ENCODE results near the gene LDLRAD1.

The LDLRAD1 gene

GRCh38 chr1:54016343-54017282, 1.4 kb downstream of the LDLRAD1 start:
- no peak overlapping the region for H3K4me3 ChIP-seq (ENCODE audit: low read length in 2 of 2)
- H3K9ac ChIP-seq (ENCODE audit: low read length in 2 of 2) = no peak overlapping the region
- no peaks in the 10 kb centered on the region for H3K36me3 ChIP-seq (ENCODE audit: control insufficient read depth in 2 of 2, insufficient read depth in 2 of 2, low read length in 2 of 2)
- no peaks in the 10 kb centered on the region for H3K9me3 ChIP-seq (ENCODE audit: control insufficient read depth in 2 of 2, low read length in 2 of 2)
- H3K4me1 ChIP-seq (ENCODE audit: control insufficient read depth, insufficient read depth, low read length) = no peaks in the 10 kb centered on the region
- no peak overlapping the region for H3K27ac ChIP-seq (ENCODE audit: low read length)
- H3K27me3 ChIP-seq (ENCODE audit: control insufficient read depth in 1 of 2, insufficient read depth in 2 of 2, low read length in 2 of 2) = peaks cover 8 to 11% of the 10 kb centered on the region in 2 donors

GRCh38 chr1:54014009-54014629, 3.9 kb downstream of the LDLRAD1 start:
- Histone ChIP-seq H3K27ac (ENCODE audit: low read length) (no peak overlapping the region), H3K9ac (ENCODE audit: low read length in 2 of 2) (no peak overlapping the region), H3K4me3 (ENCODE audit: low read length in 2 of 2) (no peak overlapping the region), H3K36me3 (ENCODE audit: control insufficient read depth in 2 of 2, insufficient read depth in 2 of 2, low read length in 2 of 2) (no peaks in the 10 kb centered on the region), H3K27me3 (ENCODE audit: control insufficient read depth in 1 of 2, insufficient read depth in 2 of 2, low read length in 2 of 2) (peaks cover 8 to 16% of the 10 kb centered on the region in 2 donors), H3K9me3 (ENCODE audit: control insufficient read depth in 2 of 2, low read length in 2 of 2) (no peaks in the 10 kb centered on the region), H3K4me1 (ENCODE audit: control insufficient read depth, insufficient read depth, low read length) (no peaks in the 10 kb centered on the region)

GRCh38 chr1:54013393-54014008, 4.5 kb downstream of the LDLRAD1 start:
- H3K9ac ChIP-seq (ENCODE audit: low read length in 2 of 2) = no peak overlapping the region
- no peaks in the 10 kb centered on the region for H3K4me1 ChIP-seq (ENCODE audit: control insufficient read depth, insufficient read depth, low read length)
- H3K27ac ChIP-seq (ENCODE audit: low read length) = no peak overlapping the region
- H3K36me3 ChIP-seq (ENCODE audit: control insufficient read depth in 2 of 2, insufficient read depth in 2 of 2, low read length in 2 of 2) = no peaks in the 10 kb centered on the region
- H3K4me3 ChIP-seq (ENCODE audit: low read length in 2 of 2) = no peak overlapping the region
- no peaks in the 10 kb centered on the region for H3K9me3 ChIP-seq (ENCODE audit: control insufficient read depth in 2 of 2, low read length in 2 of 2)
- peaks cover 8 to 18% of the 10 kb centered on the region in 2 donors for H3K27me3 ChIP-seq (ENCODE audit: control insufficient read depth in 1 of 2, insufficient read depth in 2 of 2, low read length in 2 of 2)

GRCh38 chr1:54012863-54013262, 5.1 kb downstream of the LDLRAD1 start:
- Histone ChIP-seq H3K27ac (ENCODE audit: low read length) (no peak overlapping the region), H3K4me3 (ENCODE audit: low read length in 2 of 2) (no peak overlapping the region), H3K4me1 (ENCODE audit: control insufficient read depth, insufficient read depth, low read length) (no peaks in the 10 kb centered on the region), H3K36me3 (ENCODE audit: control insufficient read depth in 2 of 2, insufficient read depth in 2 of 2, low read length in 2 of 2) (no peaks in the 10 kb centered on the region), H3K9me3 (ENCODE audit: control insufficient read depth in 2 of 2, low read length in 2 of 2) (no peaks in the 10 kb centered on the region), H3K27me3 (ENCODE audit: control insufficient read depth in 1 of 2, insufficient read depth in 2 of 2, low read length in 2 of 2) (peaks cover 8 to 15% of the 10 kb centered on the region in 2 donors), H3K9ac (ENCODE audit: low read length in 2 of 2) (no peak overlapping the region)

GRCh38 chr1:54012008-54012325, 6.0 kb downstream of the LDLRAD1 start:
- H3K27me3 ChIP-seq (ENCODE audit: control insufficient read depth in 1 of 2, insufficient read depth in 2 of 2, low read length in 2 of 2) = peaks cover 8 to 15% of the 10 kb centered on the region in 2 donors
- H3K4me1 ChIP-seq (ENCODE audit: control insufficient read depth, insufficient read depth, low read length) = no peaks in the 10 kb centered on the region
- no peak overlapping the region for H3K4me3 ChIP-seq (ENCODE audit: low read length in 2 of 2)
- H3K36me3 ChIP-seq (ENCODE audit: control insufficient read depth in 2 of 2, insufficient read depth in 2 of 2, low read length in 2 of 2) = no peaks in the 10 kb centered on the region
- H3K27ac ChIP-seq (ENCODE audit: low read length) = no peak overlapping the region
- no peak overlapping the region for H3K9ac ChIP-seq (ENCODE audit: low read length in 2 of 2)
- H3K9me3 ChIP-seq (ENCODE audit: control insufficient read depth in 2 of 2, low read length in 2 of 2) = no peaks in the 10 kb centered on the region

GRCh38 chr1:54011316-54012007, 6.5 kb downstream of the LDLRAD1 start:
- H3K9me3 ChIP-seq (ENCODE audit: control insufficient read depth in 2 of 2, low read length in 2 of 2) = no peaks in the 10 kb centered on the region

GRCh38 chr1:54010415-54011117, 7.4 kb downstream of the LDLRAD1 start:
- H3K4me1 ChIP-seq (ENCODE audit: control insufficient read depth, insufficient read depth, low read length) = no peaks in the 10 kb centered on the region
- H3K27ac ChIP-seq (ENCODE audit: low read length) = no peak overlapping the region
- no peak overlapping the region for H3K4me3 ChIP-seq (ENCODE audit: low read length in 2 of 2)
- H3K9me3 ChIP-seq (ENCODE audit: control insufficient read depth in 2 of 2, low read length in 2 of 2) = no peaks in the 10 kb centered on the region
- no peak overlapping the region for H3K9ac ChIP-seq (ENCODE audit: low read length in 2 of 2)
- no peaks in the 10 kb centered on the region for H3K36me3 ChIP-seq (ENCODE audit: control insufficient read depth in 2 of 2, insufficient read depth in 2 of 2, low read length in 2 of 2)
- H3K27me3 ChIP-seq (ENCODE audit: control insufficient read depth in 1 of 2, insufficient read depth in 2 of 2, low read length in 2 of 2) = peaks cover 8 to 13% of the 10 kb centered on the region in 2 donors

More at GRCh38 chr1:54011316-54012007, 6.5 kb downstream of the LDLRAD1 start:
- no peaks in the 10 kb centered on the region for H3K36me3 ChIP-seq (ENCODE audit: control insufficient read depth in 2 of 2, insufficient read depth in 2 of 2, low read length in 2 of 2)
- no peak overlapping the region for H3K27ac ChIP-seq (ENCODE audit: low read length)
- H3K9ac ChIP-seq (ENCODE audit: low read length in 2 of 2) = no peak overlapping the region
- no peak overlapping the region for H3K4me3 ChIP-seq (ENCODE audit: low read length in 2 of 2)
- no peaks in the 10 kb centered on the region for H3K4me1 ChIP-seq (ENCODE audit: control insufficient read depth, insufficient read depth, low read length)
- H3K27me3 ChIP-seq (ENCODE audit: control insufficient read depth in 1 of 2, insufficient read depth in 2 of 2, low read length in 2 of 2) = peaks cover 8 to 15% of the 10 kb centered on the region in 2 donors

GRCh38 chr1:54009406-54009805, 8.6 kb downstream of the LDLRAD1 start:
- H3K27me3 ChIP-seq (ENCODE audit: control insufficient read depth in 1 of 2, insufficient read depth in 2 of 2, low read length in 2 of 2) = peaks cover 4 to 13% of the 10 kb centered on the region in 2 donors
- H3K4me1 ChIP-seq (ENCODE audit: control insufficient read depth, insufficient read depth, low read length) = no peaks in the 10 kb centered on the region
- no peak overlapping the region for H3K27ac ChIP-seq (ENCODE audit: low read length)
- no peaks in the 10 kb centered on the region for H3K9me3 ChIP-seq (ENCODE audit: control insufficient read depth in 2 of 2, low read length in 2 of 2)
- H3K9ac ChIP-seq (ENCODE audit: low read length in 2 of 2) = no peak overlapping the region
- H3K36me3 ChIP-seq (ENCODE audit: control insufficient read depth in 2 of 2, insufficient read depth in 2 of 2, low read length in 2 of 2) = no peaks in the 10 kb centered on the region
- no peak overlapping the region for H3K4me3 ChIP-seq (ENCODE audit: low read length in 2 of 2)

GRCh38 chr1:54008876-54009275, 9.1 kb downstream of the LDLRAD1 start:
- no peak overlapping the region for H3K27ac ChIP-seq (ENCODE audit: low read length)
- no peak overlapping the region for H3K9ac ChIP-seq (ENCODE audit: low read length in 2 of 2)
- no peaks in the 10 kb centered on the region for H3K4me1 ChIP-seq (ENCODE audit: control insufficient read depth, insufficient read depth, low read length)
- no peaks in the 10 kb centered on the region for H3K36me3 ChIP-seq (ENCODE audit: control insufficient read depth in 2 of 2, insufficient read depth in 2 of 2, low read length in 2 of 2)
- H3K4me3 ChIP-seq (ENCODE audit: low read length in 2 of 2) = no peak overlapping the region
- H3K27me3 ChIP-seq (ENCODE audit: control insufficient read depth in 1 of 2, insufficient read depth in 2 of 2, low read length in 2 of 2) = peaks cover 4 to 13% of the 10 kb centered on the region in 2 donors
- no peaks in the 10 kb centered on the region for H3K9me3 ChIP-seq (ENCODE audit: control insufficient read depth in 2 of 2, low read length in 2 of 2)

GRCh38 chr1:54007613-54008012, 10.4 kb downstream of the LDLRAD1 start:
- no peak overlapping the region for H3K27ac ChIP-seq (ENCODE audit: low read length)
- no peaks in the 10 kb centered on the region for H3K4me1 ChIP-seq (ENCODE audit: control insufficient read depth, insufficient read depth, low read length)
- peaks cover 0 to 11% of the 10 kb centered on the region in 2 donors for H3K27me3 ChIP-seq (ENCODE audit: control insufficient read depth in 1 of 2, insufficient read depth in 2 of 2, low read length in 2 of 2)
- H3K4me3 ChIP-seq (ENCODE audit: low read length in 2 of 2) = no peak overlapping the region
- H3K9ac ChIP-seq (ENCODE audit: low read length in 2 of 2) = no peak overlapping the region
- no peaks in the 10 kb centered on the region for H3K36me3 ChIP-seq (ENCODE audit: control insufficient read depth in 2 of 2, insufficient read depth in 2 of 2, low read length in 2 of 2)
- no peaks in the 10 kb centered on the region for H3K9me3 ChIP-seq (ENCODE audit: control insufficient read depth in 2 of 2, low read length in 2 of 2)

Measured in stomach smooth muscle (tissue), 2 donors.